Panc1 (cell line): Measurements from ENCODE around the gene SHC3. TPM values are rescaled to one million over a fixed set of nuclear protein-coding genes. Genes with fewer than 3 reads are reported as not detected.

Experiments used
- ATAC-seq: fragments of 200-7000 bp; cut with Tn5 transposase; 2 replicates; pipeline ENCODE4 v1.9.1; 2020; ENCODE audit warnings: mild to moderate bottlenecking, moderate library complexity
- BruUV-seq: library from RNA; stranded (reverse); fragments of 400-500 nt; replicated peaks from 2 replicates; lab custom pipeline; 2021; lab: Mats Ljungman, UMichigan
- CTCF ChIA-PET: fragments of 300-600 bp; sonication (Branson Sonifier 250); formaldehyde crosslinking; loops from one replicate; lab custom pipeline; 2022; ENCODE audit warnings: antibody characterized with exemption; lab: Charles Lee
- POLR2A ChIA-PET: fragments of 300-600 bp; sonication (Branson Sonifier 250); formaldehyde crosslinking; loops from one replicate; lab custom pipeline; 2022; ENCODE audit warnings: antibody characterized with exemption; lab: Charles Lee
- DNase-seq: peaks from one replicate; pipeline ENCODE4 v3.0.0-alpha.2; 2010; ENCODE audit warnings: low read depth, low spot score
- H3K27ac ChIP-seq: 2 replicates; pipeline ENCODE4 v1.5.1; 2011; ENCODE audit warnings: mild to moderate bottlenecking, low read length, inconsistent platforms
- H3K27me3 ChIP-seq: fragments of 200-500 bp; sonication (Bioruptor generic); 2 replicates; pipeline ENCODE4 v1.6.0; 2014; ENCODE audit warnings: low read length, inconsistent platforms; ENCODE audit not compliant: control insufficient read depth, insufficient read depth
- H3K36me3 ChIP-seq: fragments of 200-500 bp; sonication (Bioruptor generic); 2 replicates; pipeline ENCODE4 v1.5.1; 2014; ENCODE audit warnings: inconsistent platforms, mild to moderate bottlenecking, low read length, moderate library complexity; ENCODE audit not compliant: control insufficient read depth, insufficient read depth
- H3K4me1 ChIP-seq: 2 replicates; pipeline ENCODE4 v1.5.1; 2011; ENCODE audit warnings: inconsistent platforms, mild to moderate bottlenecking, low read length, moderate library complexity; ENCODE audit not compliant: control insufficient read depth, insufficient read depth
- H3K4me3 ChIP-seq, 2 experiments: 2 replicates each; pipeline ENCODE4 v1.5.1; 2011 to 2012; ENCODE audit warnings: low read depth in 2 of 2, low read length in 2 of 2, mild to moderate bottlenecking in 2 of 2, inconsistent platforms in 1 of 2, moderate library complexity in 1 of 2
- H3K9me3 ChIP-seq: fragments of 200-500 bp; sonication (Bioruptor generic); 2 replicates; pipeline ENCODE4 v1.5.1; 2014; ENCODE audit warnings: low read depth, mild to moderate bottlenecking, inconsistent platforms, low read length, moderate library complexity; ENCODE audit not compliant: control insufficient read depth, insufficient read depth
- CTCF ChIP-seq: fragments of 450-650 bp; IDR thresholded peaks from 2 replicates; pipeline ENCODE4 v1.5.1; 2017; ENCODE audit warnings: mild to moderate bottlenecking
- POLR2AphosphoS5 ChIP-seq: IDR thresholded peaks from 2 replicates; pipeline ENCODE4 v1.6.1; 2012; ENCODE audit warnings: mild to moderate bottlenecking, low read depth, low read length, moderate library complexity
- SIN3A ChIP-seq: IDR thresholded peaks from 2 replicates; pipeline ENCODE4 v1.6.1; 2012; ENCODE audit warnings: low read depth, mild to moderate bottlenecking, low read length, moderate library complexity, borderline replicate concordance; ENCODE audit not compliant: insufficient read depth
- TCF7L2 ChIP-seq: IDR thresholded peaks from 2 replicates; pipeline ENCODE4 v1.6.1; 2011; ENCODE audit warnings: mild to moderate bottlenecking, low read depth, low read length, inconsistent platforms
- in situ Hi-C: cut with HindIII; loops from 2 replicates; pipeline ENCODE4 v1.10.0; 2016; ENCODE audit warnings: low sequenced_read_pairs, low pct_unique_long_range_greater_than_20kb
- intact Hi-C: fragments of 100-400 bp; cut with micrococcal nuclease; formaldehyde crosslinking; loops from one replicate; pipeline ENCODE4 v1.10.0; 2022; ENCODE audit not compliant: unreplicated experiment
- total RNA-seq: library from RNA; stranded (reverse); gene quantifications from one replicate; pipeline ENCODE4 v1.2.1, GENCODE V29; 2021; ENCODE audit not compliant: unreplicated experiment
- TF ChIP-seq, protein P1 (sequence below), 2 experiments: IDR thresholded peaks; 2 replicates each; pipeline ENCODE4 v1.6.1; 2011 to 2012; ENCODE audit warnings: low read depth in 2 of 2, control low read depth in 1 of 2, low read length in 1 of 2, mild to moderate bottlenecking in 1 of 2, moderate library complexity in 1 of 2; ENCODE audit not compliant: insufficient read depth in 1 of 2

Gene SHC3
- total RNA-seq, 1 experiment from 2014 or later: 1.7 TPM

- no peaks in the 10 kb centered on the region for H3K9me3 ChIP-seq
Observed at GRCh38 chr9:89161221-89161620, 17.4 kb downstream of the SHC3 start.

DNA sequence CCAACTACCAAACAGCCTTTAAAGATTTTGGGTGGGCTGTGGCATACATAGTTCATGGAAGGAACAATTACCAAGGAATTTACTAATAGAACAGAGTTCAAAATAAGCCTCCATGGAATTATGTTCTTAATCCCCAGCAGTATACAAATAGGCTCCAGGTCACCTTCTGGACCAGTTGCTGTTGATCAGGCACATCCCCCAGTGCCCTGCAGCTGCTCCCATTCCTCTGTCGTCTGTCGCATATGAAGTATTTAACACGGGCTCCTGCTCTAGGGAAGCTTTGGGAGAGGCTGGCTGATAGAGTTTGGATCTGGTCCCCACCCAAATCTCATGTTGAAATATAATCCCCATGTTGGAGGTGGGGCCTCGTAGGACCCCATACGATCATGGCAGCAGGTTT is 17.8 kb downstream of the SHC3 start:
- H3K27ac ChIP-seq: no peak overlapping the region
- no peak for ATAC-seq
- no peaks in the 10 kb centered on the region for H3K27me3 ChIP-seq
- ChIA-PET CTCF (no interaction called here), POLR2A (no interaction called here)
- no peaks in the 10 kb centered on the region for H3K9me3 ChIP-seq
- no peak overlapping the region for H3K4me3 ChIP-seq
- in situ Hi-C loops (no loop called here), intact Hi-C loops (no loop called here)
- BruUV-seq: no TSS peak
- TF ChIP-seq CTCF: no peak
- no peak for TF ChIP-seq TCF7L2
- TF ChIP-seq, protein P1, sequence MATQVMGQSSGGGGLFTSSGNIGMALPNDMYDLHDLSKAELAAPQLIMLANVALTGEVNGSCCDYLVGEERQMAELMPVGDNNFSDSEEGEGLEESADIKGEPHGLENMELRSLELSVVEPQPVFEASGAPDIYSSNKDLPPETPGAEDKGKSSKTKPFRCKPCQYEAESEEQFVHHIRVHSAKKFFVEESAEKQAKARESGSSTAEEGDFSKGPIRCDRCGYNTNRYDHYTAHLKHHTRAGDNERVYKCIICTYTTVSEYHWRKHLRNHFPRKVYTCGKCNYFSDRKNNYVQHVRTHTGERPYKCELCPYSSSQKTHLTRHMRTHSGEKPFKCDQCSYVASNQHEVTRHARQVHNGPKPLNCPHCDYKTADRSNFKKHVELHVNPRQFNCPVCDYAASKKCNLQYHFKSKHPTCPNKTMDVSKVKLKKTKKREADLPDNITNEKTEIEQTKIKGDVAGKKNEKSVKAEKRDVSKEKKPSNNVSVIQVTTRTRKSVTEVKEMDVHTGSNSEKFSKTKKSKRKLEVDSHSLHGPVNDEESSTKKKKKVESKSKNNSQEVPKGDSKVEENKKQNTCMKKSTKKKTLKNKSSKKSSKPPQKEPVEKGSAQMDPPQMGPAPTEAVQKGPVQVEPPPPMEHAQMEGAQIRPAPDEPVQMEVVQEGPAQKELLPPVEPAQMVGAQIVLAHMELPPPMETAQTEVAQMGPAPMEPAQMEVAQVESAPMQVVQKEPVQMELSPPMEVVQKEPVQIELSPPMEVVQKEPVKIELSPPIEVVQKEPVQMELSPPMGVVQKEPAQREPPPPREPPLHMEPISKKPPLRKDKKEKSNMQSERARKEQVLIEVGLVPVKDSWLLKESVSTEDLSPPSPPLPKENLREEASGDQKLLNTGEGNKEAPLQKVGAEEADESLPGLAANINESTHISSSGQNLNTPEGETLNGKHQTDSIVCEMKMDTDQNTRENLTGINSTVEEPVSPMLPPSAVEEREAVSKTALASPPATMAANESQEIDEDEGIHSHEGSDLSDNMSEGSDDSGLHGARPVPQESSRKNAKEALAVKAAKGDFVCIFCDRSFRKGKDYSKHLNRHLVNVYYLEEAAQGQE (IDR thresholded peaks at IDR 0.05; ENCODE audit: insufficient read depth in 1 of 2, low read depth in 2 of 2, low read length in 1 of 2): no peak
- no peak for TF ChIP-seq POLR2AphosphoS5
- no peak for TF ChIP-seq SIN3A
- DNase-seq: no peak
- H3K4me1 ChIP-seq: no peaks in the 10 kb centered on the region
- H3K36me3 ChIP-seq: no peaks in the 10 kb centered on the region

More at GRCh38 chr9:89161221-89161620, 17.4 kb downstream of the SHC3 start:
- Histone ChIP-seq H3K4me3 (no peak overlapping the region), H3K4me1 (no peaks in the 10 kb centered on the region), H3K36me3 (no peaks in the 10 kb centered on the region), H3K27ac (no peak overlapping the region), H3K27me3 (no peaks in the 10 kb centered on the region)
- TF ChIP-seq SIN3A: no peak
- TF ChIP-seq, protein P1 (IDR thresholded peaks at IDR 0.05; ENCODE audit: insufficient read depth in 1 of 2, low read depth in 2 of 2, low read length in 1 of 2): no peak
- TF ChIP-seq POLR2AphosphoS5: no peak
- TF ChIP-seq CTCF: no peak
- no peak for TF ChIP-seq TCF7L2
- ATAC-seq: no peak
- no TSS peak for BruUV-seq
- intact Hi-C loops (no loop called here), in situ Hi-C loops (no loop called here)
- POLR2A ChIA-PET: no interaction called here
- CTCF ChIA-PET: no interaction called here
- DNase-seq: no peak
